ENCODE measurements around the gene B4GALT3.

DNA sequence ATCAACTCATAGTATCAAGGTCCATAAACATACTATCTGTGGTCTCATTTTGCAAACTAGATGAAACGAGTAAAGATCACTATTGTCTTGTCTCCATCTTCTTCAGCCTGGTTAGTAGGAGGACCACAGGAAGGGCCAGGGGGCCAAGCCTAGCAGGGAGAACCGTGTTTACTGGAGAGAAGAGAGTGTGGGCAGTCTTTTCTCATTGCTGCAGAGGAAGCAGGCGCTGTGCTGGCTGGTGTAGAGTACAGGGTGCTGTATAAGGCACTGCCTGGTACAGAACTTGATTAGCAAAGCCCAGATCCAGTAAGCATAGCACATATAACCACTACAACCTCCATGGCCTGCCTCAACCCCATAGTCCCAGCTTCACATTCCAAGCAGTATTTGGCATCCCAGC, 10.0 kb upstream of the B4GALT3 start:
- TF ChIP-seq, protein P1, sequence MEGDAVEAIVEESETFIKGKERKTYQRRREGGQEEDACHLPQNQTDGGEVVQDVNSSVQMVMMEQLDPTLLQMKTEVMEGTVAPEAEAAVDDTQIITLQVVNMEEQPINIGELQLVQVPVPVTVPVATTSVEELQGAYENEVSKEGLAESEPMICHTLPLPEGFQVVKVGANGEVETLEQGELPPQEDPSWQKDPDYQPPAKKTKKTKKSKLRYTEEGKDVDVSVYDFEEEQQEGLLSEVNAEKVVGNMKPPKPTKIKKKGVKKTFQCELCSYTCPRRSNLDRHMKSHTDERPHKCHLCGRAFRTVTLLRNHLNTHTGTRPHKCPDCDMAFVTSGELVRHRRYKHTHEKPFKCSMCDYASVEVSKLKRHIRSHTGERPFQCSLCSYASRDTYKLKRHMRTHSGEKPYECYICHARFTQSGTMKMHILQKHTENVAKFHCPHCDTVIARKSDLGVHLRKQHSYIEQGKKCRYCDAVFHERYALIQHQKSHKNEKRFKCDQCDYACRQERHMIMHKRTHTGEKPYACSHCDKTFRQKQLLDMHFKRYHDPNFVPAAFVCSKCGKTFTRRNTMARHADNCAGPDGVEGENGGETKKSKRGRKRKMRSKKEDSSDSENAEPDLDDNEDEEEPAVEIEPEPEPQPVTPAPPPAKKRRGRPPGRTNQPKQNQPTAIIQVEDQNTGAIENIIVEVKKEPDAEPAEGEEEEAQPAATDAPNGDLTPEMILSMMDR (conservative IDR thresholded peaks at IDR 0.05; ENCODE audit: low read length), result no peak
- TF ChIP-seq EZH2phosphoT487 (IDR thresholded peaks at IDR 0.05; ENCODE audit: borderline replicate concordance, low read depth, low read length), result no peak

Data from OCI-LY7 (cell line).